GM19099 (cell line): Measurements from ENCODE around the gene SLC24A3.

Experiments
- POLR2A ChIP-seq: IDR thresholded peaks from 3 replicates; pipeline ENCODE4 v1.6.1; 2011; ENCODE audit warnings: low read depth; ENCODE audit not compliant: insufficient read length; ENCODE audit errors: extremely low read depth

SLC24A3 gene

GRCh38 chr20:19396460-19397081, 184.1 kb downstream of the SLC24A3 start:
- no peak for TF ChIP-seq POLR2A

DNA sequence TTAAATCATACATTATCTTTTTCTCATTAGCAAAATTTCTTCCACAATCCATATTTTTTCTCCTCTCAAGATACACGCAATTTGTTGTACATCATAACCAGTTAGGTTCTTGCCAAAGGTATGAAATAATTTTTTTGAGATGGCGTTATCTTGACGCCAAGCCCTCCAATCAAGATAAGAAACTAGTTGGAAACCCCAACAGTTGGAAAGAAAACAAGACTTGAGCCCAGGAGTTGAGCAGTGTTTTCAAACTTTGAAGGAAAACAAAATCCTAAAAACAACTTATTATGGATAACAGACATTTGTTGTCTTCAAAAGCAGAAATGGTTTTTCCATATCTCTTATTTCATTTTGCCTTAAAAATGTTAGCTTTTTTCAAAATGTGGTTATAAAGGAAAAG, 184.8 kb downstream of the SLC24A3 start:
- no peak for TF ChIP-seq POLR2A

GRCh38 chr20:19397666-19398065, 185.2 kb downstream of the SLC24A3 start:
- no peak for TF ChIP-seq POLR2A

- no peak for TF ChIP-seq POLR2A
Measured at GRCh38 chr20:19401096-19401495, 188.7 kb downstream of the SLC24A3 start.

DNA sequence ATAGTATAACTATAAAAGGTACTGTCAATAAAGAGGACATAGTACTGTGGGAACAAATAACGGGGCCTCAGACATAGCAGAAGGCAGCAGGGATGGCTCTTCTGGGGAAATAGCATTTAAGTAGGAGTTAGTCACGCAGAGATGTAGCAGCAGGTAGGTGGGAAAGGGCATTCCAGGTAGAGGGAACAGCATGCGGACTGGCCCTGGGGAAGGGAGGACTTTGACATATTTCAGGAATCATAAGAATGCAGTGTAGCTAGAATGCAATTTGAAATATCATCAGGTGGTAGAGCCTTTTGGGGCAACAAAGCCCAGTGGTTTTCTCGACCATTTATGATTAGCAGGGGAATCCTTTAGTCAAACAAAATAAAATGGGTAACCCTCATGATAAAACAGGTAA, 191.1 kb downstream of the SLC24A3 start:
- TF ChIP-seq POLR2A = no peak

DNA sequence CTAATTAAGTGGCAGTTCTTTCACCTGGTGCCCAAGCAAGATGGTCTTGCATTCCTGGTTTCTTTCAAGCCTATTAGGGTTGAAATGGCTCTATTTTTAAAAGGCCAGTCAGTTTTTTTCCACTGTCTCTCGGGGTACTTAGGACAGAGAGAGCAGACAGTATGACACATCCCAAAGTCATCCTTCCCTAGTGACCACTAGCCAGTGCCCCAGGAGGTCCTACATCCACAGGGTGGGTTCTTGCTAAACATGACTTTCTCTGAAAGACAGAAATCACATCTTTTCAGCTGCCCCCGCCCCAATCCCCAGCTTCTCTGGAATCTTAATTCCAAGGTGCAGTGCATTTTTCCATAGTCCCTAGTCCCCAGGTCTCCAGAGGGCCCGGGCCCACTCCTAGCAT, 192.4 kb downstream of the SLC24A3 start:
- TF ChIP-seq POLR2A = no peak

GRCh38 chr20:19405958-19406357, 193.5 kb downstream of the SLC24A3 start:
- TF ChIP-seq POLR2A = no peak

- no peak for TF ChIP-seq POLR2A
Measured at GRCh38 chr20:19406381-19406780, 193.9 kb downstream of the SLC24A3 start.

- TF ChIP-seq POLR2A = no peak
Measured at GRCh38 chr20:19407196-19407595, 194.8 kb downstream of the SLC24A3 start.

DNA sequence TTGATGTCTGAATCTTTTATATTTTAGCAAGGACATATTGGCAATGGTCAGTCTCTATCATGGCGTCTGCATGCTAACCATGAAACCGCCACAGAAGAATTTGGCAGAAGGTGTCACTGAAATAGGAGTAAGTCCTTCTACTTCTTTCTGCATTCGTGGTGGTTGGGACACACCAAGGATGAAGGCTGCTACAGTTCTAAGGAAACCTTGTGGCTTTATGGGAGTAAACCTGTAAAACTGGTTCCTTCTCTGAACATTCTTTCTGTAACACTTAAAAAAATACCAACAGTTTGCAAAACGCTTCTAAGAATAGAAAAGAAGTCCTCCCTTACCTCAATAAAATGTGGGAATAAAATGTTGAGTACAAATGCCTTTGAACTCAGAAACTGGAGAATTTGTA, 195.3 kb downstream of the SLC24A3 start:
- TF ChIP-seq POLR2A = no peak

DNA sequence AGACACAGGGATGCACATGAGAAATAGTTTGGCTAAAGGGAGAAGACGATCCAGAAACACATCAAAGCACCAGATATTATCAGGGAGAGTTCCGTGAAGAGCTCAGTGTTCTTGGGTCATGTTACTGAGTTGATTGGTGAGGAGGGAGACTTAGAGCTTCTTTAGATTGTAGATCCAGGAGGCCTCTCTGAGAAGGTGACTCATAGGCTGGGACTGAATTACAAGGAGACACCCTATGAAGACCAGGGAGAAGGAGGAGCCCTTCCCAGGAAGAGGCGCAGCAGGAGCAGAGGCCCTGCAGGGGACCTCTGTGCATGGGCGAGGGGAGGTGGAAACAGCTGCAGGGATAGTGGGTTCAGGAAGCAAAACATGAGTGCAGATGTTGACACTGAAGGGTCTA, 196.5 kb downstream of the SLC24A3 start:
- TF ChIP-seq POLR2A = no peak

GRCh38 chr20:19411811-19412210, 199.4 kb downstream of the SLC24A3 start:
- no peak for TF ChIP-seq POLR2A

- no peak for TF ChIP-seq POLR2A
Measured at GRCh38 chr20:19412254-19412653, 199.8 kb downstream of the SLC24A3 start.

GRCh38 chr20:19414600-19414999, 202.2 kb downstream of the SLC24A3 start:
- no peak for TF ChIP-seq POLR2A

DNA sequence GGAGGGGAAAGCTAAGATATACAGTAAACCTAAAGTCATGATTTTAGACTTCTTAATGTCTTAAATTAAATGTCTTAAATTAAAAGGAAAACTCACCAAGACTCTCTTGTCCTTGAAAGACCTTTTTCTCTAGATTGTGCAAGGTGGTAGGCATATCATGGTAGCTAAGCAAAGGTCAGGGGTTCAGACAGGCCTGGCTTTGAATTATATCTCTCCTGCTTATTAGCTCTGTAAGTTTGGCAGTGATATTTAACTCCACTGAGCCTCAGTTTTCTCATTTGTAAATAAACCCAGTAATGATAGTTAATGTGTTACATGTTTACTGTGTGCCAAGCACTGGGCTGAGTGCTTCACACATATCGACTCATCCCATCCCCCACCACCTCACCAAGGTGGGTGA, 203.3 kb downstream of the SLC24A3 start:
- TF ChIP-seq POLR2A = no peak

- no peak for TF ChIP-seq POLR2A
Measured at GRCh38 chr20:19416627-19417026, 204.2 kb downstream of the SLC24A3 start.

DNA sequence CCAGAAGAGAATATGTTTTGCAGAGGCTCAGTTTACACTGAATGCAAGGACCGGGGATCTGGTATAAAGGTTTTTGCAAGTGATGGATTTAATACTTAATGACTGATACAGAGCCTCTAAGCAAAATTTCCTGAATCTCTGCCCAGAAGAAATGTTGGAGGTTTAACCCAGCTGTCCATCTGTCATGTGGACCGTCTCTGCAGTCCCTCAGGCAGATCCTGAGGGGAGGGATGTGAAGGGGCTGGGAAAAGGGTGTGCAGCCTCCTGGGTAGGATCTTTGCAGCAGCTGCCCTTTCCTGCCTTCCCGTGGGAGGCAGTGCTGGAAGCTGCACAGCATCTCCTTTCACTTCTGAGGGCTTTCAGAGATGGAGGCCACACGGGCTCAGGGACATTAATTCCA, 207.0 kb downstream of the SLC24A3 start:
- TF ChIP-seq POLR2A = no peak
